Naive thymus-derived CD8-positive, alpha-beta T cell (primary cell): ENCODE measurements around the gene CFD. TPM values are rescaled to one million over a fixed set of nuclear protein-coding genes. Genes with fewer than 3 reads are reported as not detected.
"Not testable (repeated sequence)": the region's sequence is repeated elsewhere in the genome, so short reads cannot be mapped to it uniquely, and the experiment has no call there.

Experiments used
- ATAC-seq, 2 donors: fragments of 150-1000 bp; cut with Tn5 transposase in 1 of 2; sonication (Bioruptor Pico), chemical (Tn5 transposase) in 1 of 2; 1 replicate in 1 of 2; 2 replicates in 1 of 2; pipeline ENCODE4 v1.10.0; 2021; ENCODE audit warnings: mild to moderate bottlenecking in 2 of 2, moderate library complexity in 2 of 2
- POLR2A ChIA-PET: fragments of 350-600 bp; sonication (Branson Sonifier 250); formaldehyde crosslinking; loops from one replicate; lab custom pipeline; 2021; ENCODE audit warnings: antibody characterized with exemption; lab: Charles Lee
- DNase-seq, 10 donors: peaks; one replicate each; pipeline versions ENCODE4 v3.0.0 to v3.0.0-alpha.2; 2020 to 2022
- H3K27ac Mint-ChIP-seq, 10 donors: one replicate each; pipeline ENCODE4 v1.8.0; 2020 to 2022; ENCODE audit warnings: mild to moderate bottlenecking in 10 of 10, mixed read lengths in 10 of 10, moderate library complexity in 4 of 10, inconsistent platforms in 1 of 10
- H3K27me3 Mint-ChIP-seq, 5 donors: one replicate each; pipeline ENCODE4 v1.8.0; 2021 to 2022; ENCODE audit warnings: mixed read lengths in 5 of 5
- H3K36me3 Mint-ChIP-seq, 3 donors: one replicate each; pipeline ENCODE4 v1.8.0; 2020 to 2022; ENCODE audit warnings: mixed read lengths in 3 of 3, mild to moderate bottlenecking in 2 of 3, inconsistent platforms in 1 of 3
- H3K4me1 Mint-ChIP-seq, 4 donors: one replicate each; pipeline ENCODE4 v1.8.0; 2021 to 2022; ENCODE audit warnings: mixed read lengths in 4 of 4
- H3K4me3 Mint-ChIP-seq, 10 donors: one replicate each; pipeline ENCODE4 v1.8.0; 2020 to 2022; ENCODE audit warnings: mild to moderate bottlenecking in 10 of 10, mixed read lengths in 10 of 10, moderate library complexity in 6 of 10, inconsistent platforms in 1 of 10
- H3K9me3 Mint-ChIP-seq, 9 donors: one replicate each; pipeline ENCODE4 v1.8.0; 2020 to 2022; ENCODE audit warnings: mixed read lengths in 9 of 9, mild to moderate bottlenecking in 3 of 9, inconsistent platforms in 1 of 9, moderate library complexity in 1 of 9
- polyA plus RNA-seq, 3 donors: library from polyadenylated mRNA; unstranded; fragments of 300-500 nt; fragmentation: Illumina TruSeq; gene quantifications; one replicate each; pipeline ENCODE4 v1.2.3, GENCODE V29; 2021
- total RNA-seq, 8 experiments: library from RNA in 2 of 8; stranded (reverse) in 2 of 8; gene quantifications; one replicate each; pipeline ENCODE4 v1.2.3 and lab custom pipeline; 2021 to 2026

Gene CFD
- total and polyA plus RNA-seq, 5 experiments from 2014 or later = 2.4 to 10.0 (median 3.9) TPM

DNA sequence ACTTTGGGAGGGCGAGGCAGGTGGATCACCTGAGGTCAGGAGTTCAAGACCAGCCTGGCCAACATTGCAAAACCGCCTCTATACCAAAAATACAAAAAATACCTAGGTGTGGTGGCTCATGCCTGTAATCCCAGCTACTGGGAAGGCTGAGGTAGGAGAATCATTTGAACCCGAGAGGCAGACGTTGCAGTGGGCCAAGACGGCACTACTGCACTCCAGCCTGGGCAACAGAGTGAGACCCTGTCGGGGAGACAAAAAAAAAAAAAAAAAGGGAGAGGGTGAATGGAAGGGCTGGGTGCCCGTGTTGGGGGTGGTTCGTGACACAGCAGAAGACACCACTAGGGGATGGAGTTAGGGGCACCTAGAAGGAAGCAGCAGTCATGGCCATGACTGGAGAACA lies 10.8 kb downstream of the CFD start:
- Mint-ChIP-seq H3K27ac (peak overlapping the region in 7 of 10 donors; percentile 35 to 91 (median 63)), H3K27me3 (peaks cover 0 to 2% (median 0%) of the 10 kb centered on the region in 5 donors), H3K9me3 (no peaks in the 10 kb centered on the region), H3K36me3 (peaks cover 0 to 28% (median 4%) of the 10 kb centered on the region in 3 donors), H3K4me3 (peak overlapping the region in 2 of 10 donors; percentile 22 to 28), H3K4me1 (peaks cover 9 to 20% (median 11%) of the 10 kb centered on the region in 4 donors)
- DNase-seq = no peak
- ATAC-seq = no peak
- POLR2A ChIA-PET = interaction anchor here (0.7 to 1.4 kb wide), 2 partner anchors 18 to 27 kb away, joined by 3 to 4 read pairs; no protein-coding TSS in a partner anchor

DNA sequence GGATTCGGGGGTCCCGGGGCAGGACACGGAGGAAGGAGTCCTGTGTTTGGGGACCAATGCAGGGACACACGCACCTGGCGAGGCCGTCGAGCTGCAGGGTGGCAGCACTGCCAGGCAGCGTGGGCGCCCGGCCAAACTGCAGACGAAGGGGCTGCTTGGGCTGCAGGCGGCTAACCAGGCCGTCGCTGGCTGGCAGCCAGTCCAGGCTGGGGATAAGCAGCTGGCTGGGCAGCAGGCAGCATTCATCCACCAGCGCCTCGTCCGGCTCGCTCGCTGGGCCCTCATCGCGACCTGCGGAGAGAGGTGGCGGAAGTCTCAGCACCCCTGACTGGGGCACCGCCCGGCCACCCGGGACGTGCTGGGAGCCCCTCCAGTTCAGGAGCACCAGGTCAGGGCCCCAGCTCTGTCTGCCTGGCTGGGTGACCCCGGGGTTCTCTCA lies 11.5 kb downstream of the CFD start:
- peaks cover 0 to 28% (median 4%) of the 10 kb centered on the region in 3 donors for H3K36me3 Mint-ChIP-seq
- no peak for ATAC-seq
- POLR2A ChIA-PET = interaction anchor here (0.9 to 2.2 kb wide), 3 partner anchors 22 to 62 kb away, joined by 4 to 20 read pairs (median 11); partner anchors contain the start of genes MED16 and RNU6-9
- no peak overlapping the region for H3K4me3 Mint-ChIP-seq
- peaks cover 0 to 2% (median 0%) of the 10 kb centered on the region in 5 donors for H3K27me3 Mint-ChIP-seq
- no peak for DNase-seq
- H3K9me3 Mint-ChIP-seq = no peaks in the 10 kb centered on the region
- peaks cover 9 to 18% (median 11%) of the 10 kb centered on the region in 4 donors for H3K4me1 Mint-ChIP-seq
- peak overlapping the region in 4 of 10 donors; percentile 49 to 92 (median 61) for H3K27ac Mint-ChIP-seq

DNA sequence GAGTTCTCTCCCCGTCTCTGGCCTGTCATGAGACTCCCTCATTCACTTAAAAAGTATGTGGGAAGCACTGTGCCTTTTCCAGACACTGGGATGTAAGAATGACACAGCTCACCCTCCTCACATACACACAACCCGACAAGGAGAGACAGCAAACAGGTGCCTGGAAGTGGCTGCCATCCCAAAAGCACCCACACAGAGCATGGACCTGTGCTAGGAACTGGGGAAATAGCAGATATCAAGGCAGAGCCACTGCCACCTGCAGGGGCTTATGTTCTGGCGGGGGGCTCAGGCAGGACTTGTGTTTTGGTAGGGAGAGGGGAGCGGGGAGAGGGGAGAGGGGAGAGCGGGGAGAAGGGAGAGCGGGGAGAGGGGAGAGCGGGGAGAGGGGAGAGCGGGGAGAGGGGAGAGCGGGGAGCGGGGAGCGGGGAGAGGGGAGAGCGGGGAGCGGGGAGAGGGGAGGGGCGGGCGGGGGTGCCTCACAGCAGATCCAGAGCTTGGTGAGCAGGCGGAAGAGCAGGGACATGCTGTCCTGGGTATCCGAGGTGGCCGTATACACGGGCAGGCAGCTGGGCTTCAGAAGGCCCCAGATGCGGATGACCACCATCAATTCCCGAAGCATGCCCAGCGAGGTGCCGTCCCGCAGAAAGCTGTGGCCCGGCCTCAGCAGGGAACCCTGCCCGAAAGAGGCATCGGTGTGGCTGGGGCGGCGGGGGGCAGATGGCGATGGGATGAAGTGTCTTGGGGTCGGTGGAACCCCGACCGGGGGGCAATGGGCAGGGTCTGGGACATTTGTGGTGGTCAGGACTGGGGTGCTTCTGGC lies 12.2 kb downstream of the CFD start:
- ATAC-seq (peak in 1 of 2 donors; percentile 7), DNase-seq (peak in 4 of 10 donors; percentile 18 to 55 (median 36))
- Mint-ChIP-seq H3K27ac (peak overlapping the region; percentile 59 to 96 (median 94)), H3K27me3 (peaks cover 0 to 2% (median 0%) of the 10 kb centered on the region in 5 donors), H3K36me3 (peaks cover 0 to 30% (median 4%) of the 10 kb centered on the region in 3 donors), H3K9me3 (no peaks in the 10 kb centered on the region), H3K4me3 (peak overlapping the region in 9 of 10 donors; percentile 60 to 85 (median 82)), H3K4me1 (peaks cover 9 to 18% (median 11%) of the 10 kb centered on the region in 4 donors)
- POLR2A ChIA-PET = interaction anchor here (0.9 to 2.6 kb wide), 11 partner anchors 9 to 196 kb away, joined by 3 to 23 read pairs (median 7); partner anchors contain the start of genes ARHGAP45, MED16, R3HDM4 and RNU6-9

GRCh38 chr19:872266-872951 lies 12.9 kb downstream of the CFD start:
- Mint-ChIP-seq H3K9me3 (no peaks in the 10 kb centered on the region), H3K4me3 (peak overlapping the region; percentile 70 to 85 (median 82)), H3K36me3 (peaks cover 0 to 27% (median 4%) of the 10 kb centered on the region in 3 donors), H3K27ac (peak overlapping the region; percentile 59 to 96 (median 94)), H3K4me1 (peaks cover 7 to 17% (median 11%) of the 10 kb centered on the region in 4 donors), H3K27me3 (peaks cover 0 to 2% (median 0%) of the 10 kb centered on the region in 5 donors)
- peak; percentile 81 to 84 for ATAC-seq
- POLR2A ChIA-PET = interaction anchor here (0.6 to 2.6 kb wide), 14 partner anchors 8 to 195 kb away, joined by 3 to 23 read pairs (median 6); partner anchors contain the start of genes ARHGAP45, MED16, R3HDM4 and RNU6-9
- peak; percentile 65 to 92 (median 82) for DNase-seq

- peaks cover 0 to 2% (median 0%) of the 10 kb centered on the region in 5 donors for H3K27me3 Mint-ChIP-seq
- H3K27ac Mint-ChIP-seq = peak overlapping the region in 7 of 10 donors; percentile 11 to 84 (median 59)
- ATAC-seq = peak; percentile 73 to 86
- H3K36me3 Mint-ChIP-seq = peaks cover 0 to 23% (median 4%) of the 10 kb centered on the region in 3 donors
- H3K9me3 Mint-ChIP-seq = no peaks in the 10 kb centered on the region
- POLR2A ChIA-PET = interaction anchor here (0.6 to 3.3 kb wide), 17 partner anchors 9 to 321 kb away, joined by 3 to 23 read pairs (median 6); partner anchors contain the start of genes ARHGAP45, MED16, R3HDM4 and RNU6-9
- H3K4me3 Mint-ChIP-seq = peak overlapping the region in 6 of 10 donors; percentile 37 to 82 (median 68)
- peaks cover 6 to 15% (median 11%) of the 10 kb centered on the region in 4 donors for H3K4me1 Mint-ChIP-seq
- peak; percentile 49 to 93 (median 74) for DNase-seq
Observed at GRCh38 chr19:873084-873483, 13.6 kb downstream of the CFD start.

- Mint-ChIP-seq H3K4me1 (peaks cover 6 to 15% (median 11%) of the 10 kb centered on the region in 4 donors), H3K27ac (peak overlapping the region in 1 of 10 donors; percentile 11), H3K4me3 (no peak overlapping the region), H3K36me3 (peaks cover 0 to 21% (median 4%) of the 10 kb centered on the region in 3 donors), H3K9me3 (no peaks in the 10 kb centered on the region), H3K27me3 (peaks cover 0 to 2% (median 0%) of the 10 kb centered on the region in 5 donors)
- POLR2A ChIA-PET = interaction anchor here (0.6 to 3.3 kb wide), 8 partner anchors 9 to 321 kb away, joined by 3 to 19 read pairs (median 4); partner anchors contain the start of genes MED16 and RNU6-9
- DNase-seq = no peak
- ATAC-seq = no peak
Observed at GRCh38 chr19:873561-874041, 14.1 kb downstream of the CFD start.

DNA sequence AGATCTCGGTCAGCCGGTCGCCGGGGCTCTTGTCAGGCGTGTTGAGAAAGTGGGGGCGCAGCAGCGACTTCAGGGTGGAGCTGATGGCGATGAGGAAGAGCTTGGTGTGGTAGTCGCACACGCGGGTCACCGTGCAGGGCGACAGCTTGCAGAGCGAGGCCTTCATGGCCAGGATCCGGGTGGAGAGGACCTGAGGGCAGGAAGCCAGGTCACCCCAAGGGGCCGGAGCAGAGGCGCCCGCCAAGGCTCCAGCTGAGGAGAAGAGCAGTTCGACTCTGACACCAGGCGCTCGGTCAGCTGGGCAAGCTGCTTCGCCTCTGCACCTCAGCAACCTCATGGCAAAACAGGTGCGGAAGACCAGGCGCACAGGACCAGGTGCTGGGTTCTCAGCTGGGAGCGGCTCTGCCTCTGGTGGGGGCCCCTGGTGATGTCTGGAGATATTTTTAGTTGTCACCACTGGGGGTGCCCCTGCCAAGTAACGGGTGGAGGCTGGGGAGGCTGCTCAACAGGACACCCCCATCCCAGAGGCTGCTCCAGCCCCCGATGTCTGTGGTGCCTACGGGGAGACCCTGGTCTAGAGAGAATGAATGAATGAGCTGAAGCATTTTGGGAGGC lies 15.9 kb downstream of the CFD start:
- Mint-ChIP-seq H3K9me3 (no peaks in the 10 kb centered on the region), H3K27me3 (peaks cover 0 to 2% (median 0%) of the 10 kb centered on the region in 5 donors), H3K27ac (peak overlapping the region in 2 of 10 donors; percentile 48 to 69), H3K36me3 (peaks cover 0 to 9% (median 2%) of the 10 kb centered on the region in 3 donors), H3K4me3 (no peak overlapping the region), H3K4me1 (peaks cover 4 to 14% (median 10%) of the 10 kb centered on the region in 4 donors)
- ATAC-seq (no peak), DNase-seq (no peak)
- POLR2A ChIA-PET = interaction anchor here (0.8 to 3.3 kb wide), 2 partner anchors 16 to 18 kb away, joined by 3 to 17 read pairs; partner anchors contain the start of genes MED16 and RNU6-9

GRCh38 chr19:876089-876488 lies 16.6 kb downstream of the CFD start:
- ATAC-seq = no peak
- Mint-ChIP-seq H3K36me3 (peaks cover 0 to 9% (median 2%) of the 10 kb centered on the region in 3 donors), H3K4me1 (peaks cover 3 to 12% (median 10%) of the 10 kb centered on the region in 4 donors), H3K9me3 (no peaks in the 10 kb centered on the region), H3K27ac (peak overlapping the region in 1 of 10 donors; percentile 76), H3K4me3 (no peak overlapping the region), H3K27me3 (peaks cover 0 to 2% (median 0%) of the 10 kb centered on the region in 5 donors)
- POLR2A ChIA-PET = interaction anchor here (0.6 to 3.3 kb wide), 3 partner anchors 12 to 30 kb away, joined by 3 to 17 read pairs (median 3); partner anchors contain the start of genes MED16 and RNU6-9
- DNase-seq = no peak

DNA sequence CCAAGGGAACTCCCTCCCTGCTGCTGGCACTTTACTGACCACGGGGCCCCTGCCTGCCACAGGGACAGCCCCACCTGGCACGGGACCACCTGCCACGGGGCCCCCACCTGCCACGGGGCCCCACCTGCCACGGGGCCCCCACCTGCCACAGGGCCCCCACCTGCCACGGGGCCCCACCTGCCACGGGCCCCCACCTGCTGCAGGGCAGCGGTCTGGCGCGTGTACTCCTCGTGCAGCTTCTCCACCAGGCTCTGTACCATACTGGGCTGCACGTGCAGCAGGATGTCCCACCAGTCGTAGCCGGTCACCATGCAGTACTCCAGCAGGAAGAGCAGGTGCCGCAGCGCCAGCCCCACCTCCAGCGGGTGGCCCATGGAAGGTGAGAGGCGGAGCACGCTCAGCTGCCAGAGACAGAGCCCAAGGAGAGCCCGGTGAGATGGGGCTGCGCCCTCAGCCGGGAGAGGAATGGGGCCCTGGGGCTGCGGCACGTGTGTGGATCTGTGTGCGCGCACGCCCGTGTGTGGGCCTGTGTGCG lies 17.4 kb downstream of the CFD start:
- H3K4me3 Mint-ChIP-seq = no peak overlapping the region
- H3K4me1 Mint-ChIP-seq = peaks cover 1 to 9% (median 8%) of the 10 kb centered on the region in 4 donors
- H3K36me3 Mint-ChIP-seq = peaks cover 0 to 11% (median 0%) of the 10 kb centered on the region in 3 donors
- no peaks in the 10 kb centered on the region for H3K27me3 Mint-ChIP-seq
- H3K27ac Mint-ChIP-seq = no peak overlapping the region
- POLR2A ChIA-PET = interaction anchor here (0.6 to 1.2 kb wide), 2 partner anchors 13 to 25 kb away, joined by 3 read pairs; no protein-coding TSS in a partner anchor
- DNase-seq (no peak), ATAC-seq (no peak)
- no peaks in the 10 kb centered on the region for H3K9me3 Mint-ChIP-seq

GRCh38 chr19:877992-878660 lies 18.7 kb downstream of the CFD start:
- H3K27ac Mint-ChIP-seq = not testable (repeated sequence)

More at GRCh38 chr19:877992-878660, 18.7 kb downstream of the CFD start:
- not testable (repeated sequence) for DNase-seq, H3K4me3 Mint-ChIP-seq, H3K4me1 Mint-ChIP-seq, H3K27me3 Mint-ChIP-seq, ATAC-seq, H3K9me3 Mint-ChIP-seq
- POLR2A ChIA-PET = interaction anchor here (0.7 to 2.6 kb wide), 4 partner anchors 10 to 29 kb away, joined by 3 to 12 read pairs (median 3); partner anchors contain the start of genes MED16 and RNU6-9
- peaks cover 0 to 13% (median 0%) of the 10 kb centered on the region in 3 donors for H3K36me3 Mint-ChIP-seq
